GM18517 (cell line): ENCODE results near the gene PTOV1.
"Not testable (repeated sequence)": the region's sequence is repeated elsewhere in the genome, so short reads cannot be mapped to it uniquely, and the experiment has no call there.

Experiments used
- ATAC-seq: cut with Tn5 transposase; IDR thresholded peaks from one replicate; pipeline ENCODE4 v1.9.1; 2021; ENCODE audit warnings: mild to moderate bottlenecking, moderate library complexity; ENCODE audit not compliant: unreplicated experiment

The PTOV1 gene

DNA sequence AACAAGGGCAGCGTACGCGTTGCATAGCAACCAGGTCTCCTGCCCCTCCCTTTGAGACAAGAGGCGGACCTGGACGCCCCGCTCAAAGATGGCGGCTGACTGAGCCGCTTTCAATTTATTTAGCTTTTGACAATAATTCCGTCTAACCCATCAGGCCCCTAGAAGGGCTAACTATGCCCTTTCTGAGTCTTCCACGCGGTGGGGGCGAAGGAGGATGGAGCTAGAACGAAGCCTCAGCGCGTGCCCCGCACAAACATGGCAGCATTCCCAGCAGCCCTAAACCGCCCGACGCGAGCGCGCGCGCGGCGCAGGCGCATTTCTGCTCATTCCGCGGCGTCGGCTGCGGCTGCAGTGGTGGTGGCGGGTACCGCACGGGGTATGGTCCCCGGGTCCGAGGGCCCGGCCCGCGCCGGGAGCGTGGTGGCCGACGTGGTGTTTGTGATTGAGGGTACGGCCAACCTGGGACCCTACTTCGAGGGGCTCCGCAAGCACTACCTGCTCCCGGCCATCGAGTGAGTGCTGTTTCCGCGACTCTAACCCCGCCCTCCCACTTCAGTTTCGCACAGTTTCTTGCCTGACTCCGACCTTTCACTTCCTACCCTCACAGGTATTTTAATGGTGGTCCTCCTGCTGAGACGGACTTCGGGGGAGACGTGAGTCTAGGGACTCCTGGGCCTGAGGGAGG is 32.9 kb upstream of the PTOV1 start, which contains the start of gene MED25:
MED25 (plus strand) TSS at position 326 of the 685 bp plus-strand sequence; CDS start at position 379, 53 bp downstream.
- peak; percentile 54 for ATAC-seq

- ATAC-seq = no peak
Measured at GRCh38 chr19:49818649-49819370, 32.1 kb upstream of the PTOV1 start.

DNA sequence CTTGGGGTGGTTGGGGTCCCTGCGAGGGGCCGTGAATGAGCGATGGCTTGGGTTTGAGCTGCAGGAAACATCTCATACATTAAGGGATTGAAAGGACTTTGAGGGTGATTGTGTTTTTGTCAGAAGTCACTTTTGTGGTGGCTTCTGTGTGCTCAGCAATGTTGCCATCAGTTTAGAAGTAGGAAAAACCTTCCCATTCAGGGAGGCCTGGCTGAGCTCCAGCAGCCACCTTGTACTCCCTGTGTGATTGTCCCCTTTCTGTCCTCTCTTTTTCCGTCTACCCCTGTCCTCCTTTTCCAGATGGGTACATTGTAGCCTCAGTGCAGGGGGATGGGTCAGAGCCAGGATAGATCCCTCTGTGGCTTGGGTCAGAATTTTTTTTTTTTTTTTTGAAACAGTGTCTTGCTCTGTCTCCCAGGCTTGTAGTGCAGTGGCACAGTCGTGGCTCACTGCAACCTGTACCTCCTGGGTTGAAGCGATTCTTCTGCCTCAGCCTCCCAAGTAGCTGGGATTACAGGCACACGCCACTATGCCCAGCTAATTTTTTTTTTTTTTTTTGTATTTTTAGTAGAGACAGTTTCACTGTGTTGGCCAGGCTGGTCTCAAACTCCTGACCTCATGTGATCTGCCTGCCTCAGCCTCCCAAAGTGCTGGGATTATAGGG is 31.4 kb upstream of the PTOV1 start:
- not testable (repeated sequence) for ATAC-seq

DNA sequence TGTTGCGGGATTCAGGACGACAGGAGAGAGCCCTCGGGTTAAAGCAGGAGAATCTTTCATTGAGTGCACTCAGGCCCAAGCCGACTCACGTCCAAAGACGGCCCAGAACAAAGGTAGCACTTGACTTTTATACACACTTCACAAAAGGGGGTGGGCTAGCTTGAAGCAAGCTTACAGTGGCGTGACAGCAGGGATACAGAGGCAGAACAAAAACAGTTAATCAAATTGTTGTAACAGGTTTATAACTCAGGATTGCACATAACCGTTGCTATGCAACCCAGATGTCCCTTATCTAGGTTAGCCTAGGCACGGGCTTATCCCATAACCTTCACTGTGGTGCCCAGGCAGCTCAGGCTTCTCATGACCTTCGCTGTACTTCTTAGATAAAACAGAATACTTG is 30.8 kb upstream of the PTOV1 start:
- ATAC-seq = no peak

- ATAC-seq = no peak
Measured at GRCh38 chr19:49823472-49823871, 27.5 kb upstream of the PTOV1 start.

- ATAC-seq = no peak
Measured at GRCh38 chr19:49824662-49825061, 26.3 kb upstream of the PTOV1 start.

- ATAC-seq = no peak
Measured at GRCh38 chr19:49827034-49827433, 23.9 kb upstream of the PTOV1 start.

DNA sequence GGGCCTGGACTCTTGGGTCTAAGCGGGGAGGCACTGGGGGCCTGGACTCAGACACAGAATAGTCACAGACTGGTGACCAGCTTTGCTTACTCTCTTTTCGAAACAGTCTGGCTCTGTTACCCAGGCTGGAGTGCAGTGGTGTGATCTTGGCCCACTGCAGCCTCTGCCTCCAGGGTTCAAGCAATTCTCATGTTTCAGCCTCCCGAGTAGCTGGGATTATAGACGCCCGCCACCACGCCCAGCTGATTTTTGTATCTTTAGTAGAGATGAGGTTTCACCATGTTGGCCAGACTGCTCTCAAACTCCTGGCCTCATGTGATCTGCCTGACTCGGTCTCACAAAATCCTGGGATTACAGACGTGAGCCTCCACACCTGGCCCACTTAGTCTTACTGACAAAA is 21.8 kb upstream of the PTOV1 start:
- ATAC-seq = no peak

DNA sequence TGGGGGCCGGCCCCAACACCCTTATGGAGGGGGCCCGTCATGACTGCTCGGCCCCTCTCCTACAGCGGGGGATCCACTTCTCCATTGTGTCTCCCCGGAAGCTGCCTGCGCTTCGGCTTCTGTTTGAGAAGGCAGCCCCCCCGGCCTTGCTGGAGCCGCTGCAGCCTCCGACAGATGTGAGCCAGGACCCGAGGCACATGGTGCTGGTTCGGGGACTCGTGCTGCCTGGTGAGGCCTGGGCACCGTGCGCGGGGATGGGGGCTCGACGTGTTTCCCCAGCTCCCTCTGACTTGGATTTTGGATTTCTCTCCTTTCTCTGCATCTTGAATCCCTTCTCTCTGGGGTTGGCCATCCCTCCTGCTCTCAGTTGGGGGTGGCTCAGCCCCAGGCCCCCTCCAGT is 21.2 kb upstream of the PTOV1 start:
- ATAC-seq = no peak

DNA sequence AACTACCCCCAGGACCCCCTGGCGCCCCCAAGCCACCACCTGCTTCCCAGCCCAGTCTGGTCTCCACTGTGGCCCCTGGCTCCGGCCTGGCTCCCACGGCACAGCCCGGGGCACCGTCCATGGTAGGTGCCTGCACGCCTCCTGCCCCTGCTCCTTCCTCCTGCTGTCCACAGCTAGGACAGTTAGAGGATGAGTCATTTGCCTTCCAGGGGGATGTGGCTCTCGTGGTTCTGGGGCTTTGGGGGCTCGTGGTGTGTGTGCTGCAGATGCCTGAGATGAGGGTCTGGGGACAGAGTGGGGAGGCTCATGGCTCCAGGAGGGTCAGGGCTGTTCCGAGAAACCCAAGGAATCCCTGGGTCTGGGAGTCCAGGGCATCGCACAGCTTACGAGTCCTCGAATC is 20.2 kb upstream of the PTOV1 start:
- ATAC-seq = no peak

GRCh38 chr19:49831592-49831991 is 19.4 kb upstream of the PTOV1 start:
- ATAC-seq = no peak

- no peak for ATAC-seq
Measured at GRCh38 chr19:49832556-49832955, 18.4 kb upstream of the PTOV1 start.

DNA sequence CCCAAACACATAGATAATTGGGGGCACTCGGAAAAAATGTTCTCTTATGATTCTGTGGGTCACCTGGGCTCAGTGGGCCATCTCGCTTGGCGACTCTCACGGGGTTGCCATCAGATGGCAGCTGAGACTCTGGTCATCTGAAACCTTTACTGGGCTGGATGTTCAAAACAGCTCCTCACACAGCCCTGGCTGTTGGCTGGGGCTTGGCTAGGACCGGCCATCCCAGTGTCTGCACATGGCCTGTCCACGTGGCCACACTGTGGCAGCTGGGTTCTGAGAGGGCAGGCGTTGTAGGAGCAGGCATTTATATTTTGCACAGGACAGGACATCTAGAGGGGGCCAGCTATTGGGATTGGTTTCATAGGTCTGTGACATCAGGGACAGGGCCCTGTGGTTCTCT is 17.4 kb upstream of the PTOV1 start:
- no peak for ATAC-seq

- ATAC-seq = no peak
Measured at GRCh38 chr19:49835562-49835961, 15.4 kb upstream of the PTOV1 start.

- no peak for ATAC-seq
Measured at GRCh38 chr19:49836176-49837008, 14.6 kb upstream of the PTOV1 start.

DNA sequence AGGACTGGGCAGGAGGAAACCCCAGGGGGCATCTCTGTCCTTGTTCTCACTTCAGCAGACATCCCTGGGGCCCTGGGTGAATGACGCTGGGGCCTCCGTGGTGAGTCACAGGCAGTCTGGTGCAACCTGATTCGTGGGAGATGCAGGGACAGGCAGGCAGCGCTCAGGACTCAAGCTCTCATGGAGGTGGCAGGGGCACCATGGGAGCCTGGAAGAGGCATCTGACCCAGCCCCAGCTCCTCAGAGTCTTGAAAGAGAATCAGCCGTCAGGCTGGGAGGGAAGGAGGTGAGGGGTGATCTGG is 14.0 kb upstream of the PTOV1 start:
- no peak for ATAC-seq

GRCh38 chr19:49837425-49837824 is 13.5 kb upstream of the PTOV1 start:
- ATAC-seq = no peak

GRCh38 chr19:49838885-49839588 is 11.9 kb upstream of the PTOV1 start:
- no peak for ATAC-seq

- ATAC-seq = no peak
Measured at GRCh38 chr19:49839713-49840112, 11.2 kb upstream of the PTOV1 start.

GRCh38 chr19:49840321-49840720 is 10.6 kb upstream of the PTOV1 start:
- ATAC-seq = no peak
